Psoas muscle (tissue), 8 donors: ENCODE data around the gene TAF6L. TPM values are rescaled to one million over a fixed set of nuclear protein-coding genes. Genes with fewer than 3 reads are reported as not detected.

Experiments
- ATAC-seq, 4 donors: fragments of 200-7000 bp; cut with Tn5 transposase; one replicate each; pipeline ENCODE4 v1.9.1; 2020; ENCODE audit warnings: moderate library complexity in 3 of 4, mild to moderate bottlenecking in 2 of 4
- DNase-seq, 2 donors: peaks; one replicate each; pipeline ENCODE4 v3.0.0-alpha.2; 2020
- H3K27ac ChIP-seq: fragments of 200-600 bp; one replicate; pipeline ENCODE4 v1.8.0; 2022
- H3K27me3 ChIP-seq, 3 donors: fragments of 200-600 bp in 1 of 3; one replicate each; pipeline versions ENCODE4 v1.6.1 to v1.8.0; 2013 to 2022; ENCODE audit warnings: low read length in 2 of 3, mild to moderate bottlenecking in 2 of 3, moderate library complexity in 1 of 3; ENCODE audit not compliant: insufficient read depth in 3 of 3
- H3K36me3 ChIP-seq, 2 donors: fragments of 200-600 bp in 1 of 2; one replicate each; pipeline versions ENCODE4 v1.6.1 to v1.8.0; 2013 to 2022; ENCODE audit warnings: low read depth in 1 of 2, mild to moderate bottlenecking in 1 of 2, moderate library complexity in 1 of 2; ENCODE audit not compliant: insufficient read depth in 1 of 2
- H3K4me1 ChIP-seq: fragments of 200-600 bp; one replicate; pipeline ENCODE4 v1.8.0; 2022
- H3K4me3 ChIP-seq: fragments of 200-600 bp; one replicate; pipeline ENCODE4 v1.8.0; 2022; ENCODE audit warnings: mild to moderate bottlenecking
- H3K9me3 ChIP-seq: fragments of 200-600 bp; one replicate; pipeline ENCODE4 v1.8.0; 2022
- WGBS, 3 donors: extraction: QIAGEN DNeasy Blood & Tissue Kit; methylation state at CpG; one replicate each; pipeline versions ENCODE4 v1.1.6 to v1.1.7; 2013; 5-methylcytosine and 5-hydroxymethylcytosine counted together
- intact Hi-C, 2 donors: fragments of 100-400 bp; cut with DNase I; formaldehyde crosslinking; loops; one replicate each; pipeline versions ENCODE4 v1.11.0 to v1.14.2; 2022
- polyA plus RNA-seq, 3 donors: library from polyadenylated mRNA; stranded (reverse); fragments of 200-250 nt; gene quantifications; one replicate each; pipeline ENCODE4 v1.2.3, GENCODE V29; 2013
- total RNA-seq, 4 donors: library from RNA; stranded (reverse); fragmentation: NEBNext Ultra II Directional in 2 of 4; extraction: Animal tissue kit (Norgen Biotek cat#: 25700) in 2 of 4; gene quantifications; one replicate each; pipeline versions ENCODE4 v1.2.1 to v1.2.4, GENCODE V29; 2021 to 2023
- TF ChIP-seq, protein P1 (sequence below): fragments of 200-600 bp; IDR thresholded peaks from one replicate; pipeline ENCODE4 v1.8.0; 2022; ENCODE audit warnings: antibody characterized with exemption
- donor health status: healthy with polysubstance abuse.
- donor health status: DM: no; HTN: no; CAD: no; lungs with moderate emphysema.
- donor health status: Bipolar disorder and iron deficiency.
- donor health status: healthy.
- donor health status: DM: yes; HTN: yes; CAD: no.
- donor health status: DM: no; HTN: no; CAD: no.
- donor health status: DM: no; HTN: no; CAD: no.
- donor health status: DM: yes; HTN: yes; CAD: no.

The TAF6L gene
- total and polyA plus RNA-seq, 7 donors = 13.5 to 26.5 (median 18.8) TPM

GRCh38 chr11:62806611-62807121 lies 35.5 kb downstream of the TAF6L start:
- no peaks in the 10 kb centered on the region for H3K27me3 ChIP-seq
- peak overlapping the region; percentile 95 for H3K4me3 ChIP-seq
- peaks cover 22% of the 10 kb centered on the region for H3K4me1 ChIP-seq
- intact Hi-C loops = no loop called here
- peak; percentile 43 to 71 for DNase-seq
- TF ChIP-seq, protein P1, sequence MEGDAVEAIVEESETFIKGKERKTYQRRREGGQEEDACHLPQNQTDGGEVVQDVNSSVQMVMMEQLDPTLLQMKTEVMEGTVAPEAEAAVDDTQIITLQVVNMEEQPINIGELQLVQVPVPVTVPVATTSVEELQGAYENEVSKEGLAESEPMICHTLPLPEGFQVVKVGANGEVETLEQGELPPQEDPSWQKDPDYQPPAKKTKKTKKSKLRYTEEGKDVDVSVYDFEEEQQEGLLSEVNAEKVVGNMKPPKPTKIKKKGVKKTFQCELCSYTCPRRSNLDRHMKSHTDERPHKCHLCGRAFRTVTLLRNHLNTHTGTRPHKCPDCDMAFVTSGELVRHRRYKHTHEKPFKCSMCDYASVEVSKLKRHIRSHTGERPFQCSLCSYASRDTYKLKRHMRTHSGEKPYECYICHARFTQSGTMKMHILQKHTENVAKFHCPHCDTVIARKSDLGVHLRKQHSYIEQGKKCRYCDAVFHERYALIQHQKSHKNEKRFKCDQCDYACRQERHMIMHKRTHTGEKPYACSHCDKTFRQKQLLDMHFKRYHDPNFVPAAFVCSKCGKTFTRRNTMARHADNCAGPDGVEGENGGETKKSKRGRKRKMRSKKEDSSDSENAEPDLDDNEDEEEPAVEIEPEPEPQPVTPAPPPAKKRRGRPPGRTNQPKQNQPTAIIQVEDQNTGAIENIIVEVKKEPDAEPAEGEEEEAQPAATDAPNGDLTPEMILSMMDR = no peak
- ATAC-seq = peak; percentile 76 to 83 (median 78)
- H3K27ac ChIP-seq = peak overlapping the region; percentile 96
- 39 to 43% (median 40%) methylated on average over 5 of the region's 5 CpGs for WGBS, 3 donors
- no peaks in the 10 kb centered on the region for H3K9me3 ChIP-seq
- peaks cover 4 to 26% of the 10 kb centered on the region in 2 donors for H3K36me3 ChIP-seq

DNA sequence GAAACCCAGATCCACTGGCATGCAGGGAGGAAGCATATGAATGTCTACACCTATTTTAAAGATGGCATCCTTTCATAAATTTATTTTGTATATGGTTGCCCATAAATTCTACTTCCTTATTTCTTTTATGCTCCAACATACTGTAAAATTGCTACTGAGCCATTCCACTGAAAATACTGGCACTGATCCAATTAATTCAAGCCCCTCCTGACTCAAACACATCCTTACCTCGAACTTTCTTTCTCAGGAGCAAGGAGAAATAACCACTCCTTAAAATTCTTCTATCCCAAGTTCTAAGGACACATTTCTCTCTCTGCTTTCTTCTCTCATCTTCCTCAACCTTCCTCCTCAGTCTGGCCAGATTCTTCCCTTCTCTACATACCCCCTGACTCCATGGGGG lies 39.6 kb downstream of the TAF6L start:
- 27 to 38% (median 28%) methylated on average over 1 of the region's 1 CpG for WGBS, 3 donors
- no peak for DNase-seq
- TF ChIP-seq, protein P1 = no peak

DNA sequence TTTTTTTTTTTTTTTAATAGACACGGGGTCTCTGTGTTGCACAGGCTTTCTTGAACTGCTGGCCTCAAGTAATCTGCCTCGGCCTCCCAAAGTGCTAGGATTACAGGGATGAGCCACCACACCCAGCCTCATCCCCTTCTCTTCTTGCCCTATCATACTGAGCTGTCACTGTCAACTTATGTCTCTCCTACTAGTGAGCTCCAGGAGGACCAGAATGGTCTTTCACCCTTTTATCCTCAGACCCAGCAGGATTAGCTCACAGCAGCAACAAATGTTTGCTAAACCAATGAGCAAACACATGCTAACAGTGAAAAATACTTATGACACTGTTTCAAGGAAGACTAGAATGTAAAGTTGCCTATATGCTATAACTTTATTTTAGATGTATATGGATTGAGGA lies 40.5 kb downstream of the TAF6L start:
- intact Hi-C loops = no loop called here
- Histone ChIP-seq H3K4me3 (no peak overlapping the region), H3K9me3 (no peaks in the 10 kb centered on the region), H3K27ac (no peak overlapping the region), H3K4me1 (peaks cover 4% of the 10 kb centered on the region), H3K36me3 (peaks cover 0 to 37% of the 10 kb centered on the region in 2 donors), H3K27me3 (no peaks in the 10 kb centered on the region)
- TF ChIP-seq, protein P1 = no peak
- no peak for DNase-seq
- no peak for ATAC-seq
- WGBS, 3 donors = 70 to 79% (median 72%) methylated on average over 2 of the region's 2 CpGs

More for the DNA sequence above, 39.6 kb downstream of the TAF6L start:
- Histone ChIP-seq H3K4me3 (no peak overlapping the region), H3K27ac (no peak overlapping the region), H3K9me3 (no peaks in the 10 kb centered on the region), H3K36me3 (peaks cover 0 to 27% of the 10 kb centered on the region in 2 donors), H3K4me1 (peaks cover 11% of the 10 kb centered on the region), H3K27me3 (no peaks in the 10 kb centered on the region)
- no peak for ATAC-seq
- intact Hi-C loops = no loop called here

DNA sequence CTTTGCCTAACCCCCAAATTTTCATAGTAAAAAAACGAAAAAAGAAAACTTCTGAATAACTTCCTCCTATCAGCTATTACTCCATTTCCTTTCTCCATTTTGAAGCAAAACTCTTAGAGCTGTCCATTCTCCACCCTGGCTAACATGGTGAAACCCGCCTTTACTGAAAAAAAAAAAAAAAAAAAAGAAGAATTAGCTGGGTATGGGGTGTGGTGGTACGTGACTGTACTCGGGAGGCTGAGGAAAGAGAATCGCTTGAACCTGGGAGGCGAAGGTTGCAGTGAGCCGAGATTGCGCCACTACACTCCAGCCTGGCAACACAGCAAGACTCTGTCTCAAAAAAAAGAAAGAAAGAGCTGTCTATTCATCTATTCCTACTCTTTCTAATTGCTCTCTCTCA lies 45.4 kb downstream of the TAF6L start:
- 82 to 85% (median 85%) methylated on average over 8 of the region's 8 CpGs for WGBS, 3 donors
- Histone ChIP-seq H3K9me3 (no peaks in the 10 kb centered on the region), H3K36me3 (peaks cover 8 to 79% of the 10 kb centered on the region in 2 donors), H3K4me3 (no peak overlapping the region), H3K27me3 (no peaks in the 10 kb centered on the region), H3K27ac (no peak overlapping the region), H3K4me1 (no peaks in the 10 kb centered on the region)
- ATAC-seq = no peak
- DNase-seq = no peak
- intact Hi-C loops = loop anchor here in 1 of 2 donors (2.0 kb wide), 1 partner anchor 22 kb away; no protein-coding TSS in a partner anchor
- TF ChIP-seq, protein P1 = no peak

- Histone ChIP-seq H3K27ac (no peak overlapping the region), H3K9me3 (no peaks in the 10 kb centered on the region), H3K4me3 (no peak overlapping the region), H3K36me3 (peaks cover 8 to 85% of the 10 kb centered on the region in 2 donors), H3K4me1 (no peaks in the 10 kb centered on the region), H3K27me3 (no peaks in the 10 kb centered on the region)
- 93 to 95% (median 93%) methylated on average over 4 of the region's 4 CpGs for WGBS, 3 donors
- ATAC-seq = no peak
- DNase-seq = no peak
- intact Hi-C loops = loop anchor here in 1 of 2 donors (2.0 kb wide), 1 partner anchor 22 kb away; no protein-coding TSS in a partner anchor
- TF ChIP-seq, protein P1 = no peak
These were observed 45.9 kb downstream of the TAF6L start for GRCh38 chr11:62817129-62817528.
